H4 (cell line): ENCODE results near the gene ANKS6. TPM values are rescaled to one million over a fixed set of nuclear protein-coding genes. Genes with fewer than 3 reads are reported as not detected.

Experiments
- DNase-seq: peaks from one replicate; pipeline ENCODE4 v3.0.0-alpha.2; 2015; ENCODE audit warnings: low spot score
- total RNA-seq: library from RNA; depleted of rRNA; stranded (reverse); fragments of >200 nt; shearing (Covaris generic); gene quantifications from 2 replicates; pipeline ENCODE4 v1.2.3, GENCODE V29; 2014

Gene ANKS6
- total RNA-seq, 1 experiment from 2014 or later, result 12.6 TPM

DNA sequence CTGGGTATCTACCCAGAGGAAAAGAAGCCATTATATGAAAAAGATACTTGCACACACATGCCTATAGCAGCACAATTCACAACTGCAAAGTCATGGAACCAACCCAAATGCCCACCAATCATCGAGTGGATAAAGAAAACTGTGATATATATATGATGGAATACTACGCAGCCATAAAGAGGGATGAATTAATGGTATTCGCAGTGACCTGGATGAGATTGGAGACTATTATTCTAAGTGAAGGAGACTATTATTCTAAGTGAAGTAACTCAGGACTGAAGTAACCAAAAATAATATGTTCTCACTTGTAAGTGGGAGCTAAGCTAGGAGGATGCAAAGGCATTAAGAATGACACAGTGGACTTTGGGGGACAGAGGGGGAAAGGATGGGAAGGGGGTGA, 57.6 kb downstream of the ANKS6 start:
- DNase-seq, result no peak

GRCh38 chr9:98736226-98736625, 60.1 kb downstream of the ANKS6 start:
- no peak for DNase-seq

GRCh38 chr9:98732801-98733200, 63.6 kb downstream of the ANKS6 start:
- DNase-seq, result no peak

- DNase-seq, result no peak
These were observed 64.3 kb downstream of the ANKS6 start for GRCh38 chr9:98732091-98732490.

DNA sequence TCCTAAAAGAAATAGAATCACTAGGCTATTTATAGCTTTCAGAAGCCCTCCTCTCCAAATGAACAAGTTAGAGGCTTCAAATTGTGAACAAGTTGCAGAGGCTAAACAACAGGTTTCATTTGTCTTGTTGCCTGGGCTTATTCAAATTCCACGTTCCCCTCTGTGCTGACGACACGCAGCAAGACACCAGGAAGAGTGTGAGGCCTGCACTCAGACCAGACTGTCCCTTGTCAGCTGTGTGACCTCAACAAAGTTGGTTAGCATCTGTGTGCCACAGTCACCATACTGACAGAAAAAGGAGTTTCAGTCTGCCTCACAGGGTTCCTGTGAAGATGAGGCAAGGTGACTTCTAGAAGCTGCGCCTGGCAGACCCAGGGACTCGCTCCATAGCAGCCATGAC, 65.5 kb downstream of the ANKS6 start:
- DNase-seq, result no peak

GRCh38 chr9:98728500-98728899, 67.9 kb downstream of the ANKS6 start:
- DNase-seq, result no peak

- DNase-seq, result no peak
These were observed 68.9 kb downstream of the ANKS6 start for GRCh38 chr9:98727428-98727827.

DNA sequence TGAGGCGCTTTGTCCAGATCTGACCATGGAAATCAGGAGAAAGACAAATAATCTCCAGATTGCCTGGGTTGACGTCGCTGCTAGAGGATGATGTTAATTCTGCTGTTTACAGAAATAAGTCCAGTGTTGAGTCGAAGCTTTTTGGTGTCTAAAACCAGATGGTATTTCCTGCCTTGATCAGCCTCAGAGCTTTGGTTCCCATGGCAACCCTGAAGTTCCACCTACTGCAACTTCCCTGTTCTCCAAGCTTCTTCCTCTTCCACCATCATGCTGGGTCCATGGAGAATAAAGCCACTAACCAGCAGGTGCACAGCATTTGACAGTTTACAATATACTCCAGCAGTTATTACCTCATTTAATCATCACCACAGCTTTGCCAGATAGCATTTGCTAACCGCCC, 69.6 kb downstream of the ANKS6 start:
- peak; percentile 21 for DNase-seq

DNA sequence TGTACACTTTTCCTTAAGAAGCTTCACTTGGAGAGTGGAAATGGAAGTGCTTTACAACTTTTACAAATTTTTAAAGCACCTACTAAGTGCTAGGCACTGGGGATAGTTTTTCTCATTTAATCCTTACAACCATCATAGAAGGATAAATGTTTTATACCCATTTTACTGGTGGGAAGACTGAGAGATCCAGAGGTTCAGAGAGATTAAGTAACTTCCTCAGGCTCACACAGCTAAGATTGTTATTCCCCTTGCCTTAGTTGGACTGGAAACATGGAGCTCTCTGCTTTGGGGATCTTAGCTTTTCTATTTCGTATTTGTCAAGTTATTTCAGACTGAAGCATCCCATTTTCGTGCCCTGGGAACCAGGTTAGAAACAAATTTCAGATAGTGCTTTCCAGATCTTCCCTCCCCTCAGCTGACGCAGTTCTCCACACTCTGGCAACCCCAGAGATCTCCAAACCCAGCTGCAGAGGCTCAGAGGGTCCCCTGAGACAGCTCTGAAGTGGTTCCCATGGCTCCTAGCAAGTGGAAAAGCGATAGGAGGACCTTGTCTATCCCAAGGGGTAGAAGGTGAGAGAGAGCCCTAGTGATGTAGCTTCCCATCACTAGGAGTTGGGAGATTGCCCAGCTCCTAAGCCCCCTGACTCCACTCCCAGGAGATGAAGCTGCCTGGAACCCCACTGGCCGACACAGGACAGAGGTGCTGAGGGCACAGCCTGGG, 71.4 kb downstream of the ANKS6 start:
- no peak for DNase-seq

DNA sequence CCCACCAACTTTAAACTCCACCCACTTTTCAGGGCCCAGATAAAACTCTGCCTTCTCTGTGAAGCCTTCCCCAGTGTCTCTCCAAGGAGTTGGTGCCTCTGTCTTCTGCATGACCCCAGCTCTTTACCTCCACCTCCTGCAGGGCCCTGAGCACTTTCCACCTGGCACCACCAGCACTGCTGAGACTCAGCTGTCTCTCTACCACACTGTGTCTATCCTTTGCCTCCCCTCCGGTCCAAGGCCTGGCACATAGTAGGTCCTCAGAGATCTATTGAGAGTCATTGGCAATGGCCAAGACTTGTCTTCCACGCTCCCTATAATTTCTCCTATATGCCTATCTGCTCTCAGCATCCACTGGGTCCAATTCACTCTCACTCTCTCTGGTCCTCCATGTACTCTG, 74.7 kb downstream of the ANKS6 start:
- no peak for DNase-seq

- no peak for DNase-seq
These were observed 76.0 kb downstream of the ANKS6 start for GRCh38 chr9:98720402-98720801.

DNA sequence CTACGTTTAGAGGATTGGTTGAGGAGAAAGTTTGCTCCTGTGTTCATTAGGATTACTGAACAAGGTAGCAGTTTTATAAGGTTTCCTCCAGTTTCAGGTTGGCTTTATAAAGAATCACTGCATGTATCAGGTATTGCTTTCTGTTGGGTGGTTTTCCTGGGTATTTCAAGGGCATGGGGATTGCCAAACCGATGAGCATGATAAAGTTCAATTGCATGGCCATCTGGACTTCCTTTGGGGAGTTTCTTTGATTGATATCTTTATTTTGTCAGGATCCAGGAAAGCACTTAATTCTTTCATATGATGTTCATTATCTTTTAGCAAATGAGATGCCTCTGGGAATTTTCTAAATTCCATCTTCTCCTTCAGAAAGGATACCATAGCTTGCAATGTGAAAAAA, 77.3 kb downstream of the ANKS6 start:
- DNase-seq, result no peak

- no peak for DNase-seq
These were observed 81.5 kb downstream of the ANKS6 start for GRCh38 chr9:98714833-98715232.

- DNase-seq, result no peak
These were observed 83.4 kb downstream of the ANKS6 start for GRCh38 chr9:98712987-98713386.

DNA sequence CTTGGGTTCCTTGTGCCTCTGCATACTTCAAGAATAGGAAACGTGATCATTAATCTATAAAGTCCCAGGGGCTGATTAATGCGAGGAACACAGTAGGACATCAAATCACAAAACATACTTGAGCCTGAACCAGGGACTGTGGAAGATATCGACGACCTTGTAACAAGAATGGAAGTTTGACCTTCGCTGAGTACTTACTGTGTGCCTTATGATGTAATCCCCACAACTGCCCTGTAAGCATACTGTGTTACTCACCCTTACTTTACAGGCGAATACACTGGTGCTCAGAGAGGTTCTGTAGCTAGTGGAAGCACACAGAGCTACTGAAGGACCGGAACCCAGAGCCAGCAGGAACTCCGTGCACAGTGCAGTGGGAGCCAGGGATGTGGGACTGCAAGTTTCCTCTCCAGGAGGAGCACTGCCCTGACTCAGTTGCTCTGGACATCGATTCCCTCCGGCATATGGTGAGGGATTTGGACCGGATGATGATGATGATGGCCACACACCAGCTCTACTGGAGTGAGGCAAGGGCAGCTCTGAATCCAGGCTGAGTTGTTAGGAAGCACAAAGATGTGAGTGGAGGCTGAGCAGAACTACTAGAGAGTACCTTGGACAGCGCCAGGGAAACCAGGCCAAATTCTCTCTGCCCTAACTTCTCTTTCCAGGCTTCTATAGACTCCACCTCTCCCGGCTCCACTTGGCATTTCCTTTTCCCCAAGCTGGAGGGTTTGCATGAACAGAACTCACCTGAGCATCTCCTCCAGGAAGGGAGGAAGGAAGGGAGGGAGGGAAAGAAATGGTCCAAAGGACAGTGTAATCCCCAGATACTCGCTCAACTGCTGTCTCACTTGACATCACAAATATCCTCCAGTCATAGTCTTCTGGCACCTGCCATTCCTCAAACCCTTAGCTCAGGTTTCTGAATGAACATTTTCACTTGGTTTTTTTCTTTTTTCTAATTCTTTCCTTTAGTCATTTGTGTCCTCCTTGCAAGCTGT, 86.1 kb downstream of the ANKS6 start:
- peak; percentile 36 for DNase-seq

DNA sequence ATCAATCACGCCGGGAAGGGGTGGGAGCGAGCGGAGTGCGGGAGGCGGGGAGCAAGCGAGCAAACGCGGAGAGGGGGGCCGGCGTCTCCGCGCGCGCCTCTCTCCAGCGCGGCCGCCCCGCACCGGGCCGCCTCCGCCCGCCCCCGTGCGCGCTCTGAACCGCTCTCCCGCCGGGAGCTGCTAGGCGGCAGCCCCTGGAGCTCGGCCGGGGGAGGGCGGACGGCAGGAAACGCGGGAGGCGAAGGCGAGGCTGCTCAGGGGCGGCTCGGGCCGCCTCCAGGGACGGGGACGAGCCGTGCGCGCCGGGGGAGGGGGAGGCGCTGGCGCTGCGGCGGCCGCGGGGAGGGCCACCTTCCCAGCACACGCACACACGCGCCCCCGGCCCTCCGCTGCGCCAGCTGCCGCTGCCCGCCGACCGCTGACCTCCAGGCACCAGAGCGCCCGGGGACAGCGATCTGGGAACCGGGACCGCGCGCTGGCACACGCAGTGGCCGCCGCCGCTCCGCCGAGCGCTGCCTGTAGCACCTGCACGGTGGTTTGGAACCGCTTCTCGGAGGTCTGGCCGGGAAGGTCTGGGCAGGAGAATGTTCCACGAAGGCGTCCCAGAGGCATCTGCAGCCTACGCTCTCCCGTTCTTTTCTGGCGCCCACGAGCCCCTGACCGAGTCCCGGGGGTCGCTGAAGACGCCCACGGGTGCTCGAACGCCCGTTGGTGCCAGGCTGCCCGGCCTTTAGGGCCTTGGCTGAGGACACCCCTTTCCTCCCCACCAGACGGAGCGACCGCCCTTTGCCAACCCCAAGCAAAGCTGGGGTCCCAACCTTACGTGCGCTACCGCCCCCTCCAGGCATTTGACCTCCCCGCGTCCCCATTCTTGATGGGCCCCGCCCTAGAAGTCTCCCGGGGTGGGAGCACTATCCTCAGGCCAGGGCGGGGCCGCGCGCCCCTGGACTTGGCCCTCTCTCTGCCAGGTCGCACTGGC, 87.1 kb downstream of the ANKS6 start, which contains the start of gene GABBR2:
Gene GABBR2, minus strand, starts transcription at position 3 of the 979 bp plus-strand sequence. CDS start 198 bp downstream, outside the sequence.
- DNase-seq, result no peak

- DNase-seq, result no peak
These were observed 88.0 kb downstream of the ANKS6 start for GRCh38 chr9:98708103-98708932.

DNA sequence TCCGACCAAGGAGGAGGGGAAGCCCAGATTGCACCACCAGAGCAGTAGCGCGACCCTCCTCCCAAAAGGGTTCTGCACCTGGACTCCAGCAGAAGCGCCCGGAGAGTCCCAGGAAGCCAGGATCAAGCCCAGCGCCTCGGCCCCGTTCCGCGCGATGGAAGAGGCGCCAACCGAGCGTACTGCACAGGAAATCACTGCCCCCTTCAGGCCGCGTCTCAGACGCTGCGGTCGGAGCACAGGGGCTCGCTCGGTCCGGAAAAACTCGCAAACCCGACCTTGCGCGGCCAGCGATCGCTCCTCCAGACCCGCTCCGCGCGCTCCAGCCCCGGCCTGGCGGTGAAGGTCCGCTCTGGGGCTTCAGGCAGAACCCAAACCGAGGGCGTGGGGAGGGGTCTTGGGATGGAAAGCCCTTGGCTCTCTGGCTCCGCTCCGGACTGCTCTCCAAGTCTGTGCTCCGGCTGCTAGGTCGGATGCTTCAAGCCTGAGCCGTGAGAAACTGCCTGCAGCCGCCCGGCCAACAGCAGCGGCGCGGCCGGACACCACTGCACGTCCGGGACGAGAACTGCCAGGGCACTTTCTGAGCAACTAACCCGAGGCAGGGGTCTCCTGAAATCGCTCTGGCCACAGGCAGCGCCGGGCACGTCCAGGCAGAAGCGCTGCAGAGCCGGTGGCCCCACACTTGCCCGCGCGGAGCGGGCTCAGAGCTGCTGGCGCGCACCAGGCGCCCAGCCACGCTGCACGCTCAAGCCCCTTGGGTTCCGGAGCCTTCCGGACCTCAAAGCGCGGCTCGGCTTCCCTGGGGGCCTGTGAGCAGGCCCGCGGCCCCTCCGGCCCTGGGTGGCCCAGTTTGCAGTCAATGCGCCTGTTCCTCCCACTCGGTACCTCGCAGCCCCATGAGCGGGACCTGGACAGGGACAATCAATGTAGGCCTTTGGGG, 88.9 kb downstream of the ANKS6 start:
- peak; percentile 19 for DNase-seq

DNA sequence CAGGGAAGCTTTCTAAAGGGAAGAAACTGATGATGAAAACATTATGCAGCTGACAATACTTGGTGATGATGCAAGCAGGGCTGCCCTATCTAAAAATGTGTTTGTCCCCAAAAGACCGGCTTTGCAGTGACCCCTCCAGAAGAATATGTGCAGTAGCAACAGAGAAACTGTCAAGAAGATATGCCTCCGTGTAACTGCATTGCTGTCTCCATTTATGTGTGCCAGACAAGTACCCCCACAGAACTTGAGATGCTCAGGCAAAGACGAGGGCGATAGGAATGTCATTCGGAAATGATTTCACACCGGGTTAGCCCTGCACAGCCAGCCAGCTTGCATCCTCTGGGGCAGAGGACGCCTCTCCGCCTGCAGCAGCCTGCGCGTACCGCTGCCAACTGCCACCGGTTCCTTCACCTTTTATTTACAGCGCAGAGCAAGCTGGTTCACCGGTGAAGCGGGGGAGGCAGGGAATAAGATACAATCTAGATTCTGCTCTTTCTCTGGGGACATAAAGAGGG, 89.6 kb downstream of the ANKS6 start:
- DNase-seq, result no peak
